Gastroesophageal sphincter (tissue), 4 donors: ENCODE measurements around the gene CMIP. TPM values are rescaled to one million over a fixed set of nuclear protein-coding genes. Genes with fewer than 3 reads are reported as not detected.

Experiments
- ATAC-seq: fragments of 150-250 bp; one replicate; pipeline ENCODE4 v1.9.1; 2016; ENCODE audit warnings: mild to moderate bottlenecking, moderate library complexity
- H3K27ac ChIP-seq, 4 donors: fragments of 200-600 bp; sonication (generic) in 3 of 4; 1 replicate in 3 of 4; 2 replicates in 1 of 4; pipeline ENCODE4 v1.5.1; 2016 to 2019
- H3K27me3 ChIP-seq: fragments of 200-600 bp; sonication (generic); one replicate; pipeline ENCODE4 v1.5.1; 2019
- H3K36me3 ChIP-seq, 2 donors: fragments of 200-600 bp; sonication (generic); one replicate each; pipeline ENCODE4 v1.5.1; 2019; ENCODE audit warnings: control low read depth in 1 of 2
- H3K4me1 ChIP-seq, 3 donors: fragments of 200-600 bp; sonication (generic); 1 replicate in 2 of 3; 2 replicates in 1 of 3; pipeline ENCODE4 v1.5.1; 2016 to 2019; ENCODE audit warnings: control low read depth in 2 of 3
- H3K4me3 ChIP-seq, 2 donors: fragments of 200-600 bp; sonication (generic); one replicate each; pipeline ENCODE4 v1.5.1; 2019; ENCODE audit warnings: mild to moderate bottlenecking in 1 of 2, moderate library complexity in 1 of 2
- H3K9me3 ChIP-seq, 3 donors: fragments of 200-600 bp; sonication (generic); one replicate each; pipeline ENCODE4 v1.5.1; 2017 to 2019; ENCODE audit warnings: control low read depth in 2 of 3
- CTCF ChIP-seq, 4 experiments: fragments of 200-600 bp in 2 of 4; fragments of 450-650 bp in 2 of 4; sonication (generic) in 1 of 4; IDR thresholded peaks; one replicate each; pipeline ENCODE4 v1.5.1; 2017 to 2019; ENCODE audit warnings: antibody characterized with exemption in 4 of 4, mild to moderate bottlenecking in 2 of 4, moderate library complexity in 2 of 4
- EP300 ChIP-seq: sonication (generic); formaldehyde crosslinking; IDR thresholded peaks from one replicate; pipeline ENCODE4 v1.6.1; 2017; ENCODE audit warnings: antibody characterized with exemption, mild to moderate bottlenecking
- POLR2A ChIP-seq, 2 donors: fragments of 450-650 bp; IDR thresholded peaks; one replicate each; pipeline ENCODE4 v1.6.1; 2017; ENCODE audit warnings: antibody characterized with exemption in 2 of 2, mild to moderate bottlenecking in 2 of 2, moderate library complexity in 1 of 2
- POLR2AphosphoS5 ChIP-seq: sonication (generic); formaldehyde crosslinking; IDR thresholded peaks from one replicate; pipeline ENCODE4 v1.6.1; 2017; ENCODE audit warnings: antibody characterized with exemption
- WGBS, 2 donors: methylation state at CpG; one replicate each; pipeline ENCODE4 v1.1.5; 2018; ENCODE audit warnings: low coverage in 1 of 2; 5-methylcytosine and 5-hydroxymethylcytosine counted together
- total RNA-seq, 4 donors: library from RNA; depleted of rRNA; stranded (reverse); fragments of >200 nt; gene quantifications; one replicate each; pipeline ENCODE4 v1.1.0, GENCODE V29; 2016

Gene CMIP
- total RNA-seq, 4 donors from 2014 or later: 13.4 to 24.0 (median 19.2) TPM

GRCh38 chr16:81550432-81550808, 105.8 kb downstream of the CMIP start:
- H3K36me3 ChIP-seq: no peaks in the 10 kb centered on the region
- H3K27ac ChIP-seq: no peak overlapping the region
- no peak for ATAC-seq
- no peaks in the 10 kb centered on the region for H3K9me3 ChIP-seq
- H3K4me3 ChIP-seq: no peak overlapping the region
- H3K27me3 ChIP-seq: no peaks in the 10 kb centered on the region
- 100% methylated on average over 1 of the region's 2 CpGs; no CpG with 5 or more reads in 1 of the 2 donors for WGBS, 2 donors
- peaks cover 0 to 32% (median 11%) of the 10 kb centered on the region in 3 donors for H3K4me1 ChIP-seq
- TF ChIP-seq CTCF (IDR thresholded peaks at IDR 0.05) (no peak), POLR2AphosphoS5 (no peak), EP300 (no peak), POLR2A (IDR thresholded peaks at IDR 0.05) (no peak)

DNA sequence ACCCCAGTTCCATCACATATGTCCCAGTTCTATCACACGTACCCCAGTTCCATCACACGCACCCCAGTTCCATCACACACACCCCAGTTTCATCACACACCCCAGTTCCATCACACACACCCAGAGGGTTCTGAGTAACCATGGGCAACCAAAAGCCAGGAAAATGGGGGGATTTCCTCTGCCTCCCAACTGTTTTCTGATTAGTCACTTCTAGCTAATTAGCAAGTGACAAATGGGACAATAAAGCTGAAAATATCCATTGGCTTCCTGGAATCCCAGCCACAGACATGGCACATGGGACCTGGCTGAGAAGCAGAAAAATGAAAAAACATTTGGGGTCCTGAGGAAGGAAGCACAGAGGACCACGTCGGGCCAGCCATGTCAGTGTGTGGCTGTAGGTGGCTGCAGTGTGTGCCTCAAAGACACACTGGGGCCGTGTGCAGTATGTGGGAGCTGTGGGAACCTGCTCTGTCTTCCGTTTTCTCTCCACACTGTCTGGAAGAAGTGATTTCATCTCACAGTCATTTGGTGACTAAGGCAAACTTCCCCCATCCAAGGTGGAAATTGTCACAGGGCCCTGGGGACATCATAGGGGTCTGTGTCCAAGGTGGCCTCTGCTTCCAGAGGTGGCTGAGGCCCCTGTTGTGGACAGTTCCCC, 106.7 kb downstream of the CMIP start:
- TF ChIP-seq EP300 (no peak), POLR2A (IDR thresholded peaks at IDR 0.05) (no peak), POLR2AphosphoS5 (no peak), CTCF (IDR thresholded peaks at IDR 0.05) (no peak)
- no peaks in the 10 kb centered on the region for H3K36me3 ChIP-seq
- ATAC-seq: no peak
- H3K4me1 ChIP-seq: peaks cover 0 to 32% (median 11%) of the 10 kb centered on the region in 3 donors
- peak overlapping the region in 1 of 4 donors; percentile 7 for H3K27ac ChIP-seq
- no peaks in the 10 kb centered on the region for H3K9me3 ChIP-seq
- 77 to 79% methylated on average over 5 to 6 of the region's 6 CpGs for WGBS, 2 donors
- H3K27me3 ChIP-seq: no peaks in the 10 kb centered on the region
- H3K4me3 ChIP-seq: no peak overlapping the region

GRCh38 chr16:81551821-81552304, 107.3 kb downstream of the CMIP start:
- Histone ChIP-seq H3K9me3 (no peaks in the 10 kb centered on the region), H3K27ac (peak overlapping the region in 2 of 4 donors; percentile 2 to 7), H3K4me3 (no peak overlapping the region), H3K4me1 (peaks cover 0 to 32% (median 11%) of the 10 kb centered on the region in 3 donors), H3K27me3 (no peaks in the 10 kb centered on the region), H3K36me3 (no peaks in the 10 kb centered on the region)
- WGBS, 2 donors: 56% methylated on average over 4 of the region's 11 CpGs; no CpG with 5 or more reads in 1 of the 2 donors
- ATAC-seq: no peak
- TF ChIP-seq POLR2A (IDR thresholded peaks at IDR 0.05) (no peak), POLR2AphosphoS5 (no peak), CTCF (IDR thresholded peaks at IDR 0.05) (no peak), EP300 (no peak)

- 86% methylated on average over 1 of the region's 1 CpG; no CpG with 5 or more reads in 1 of the 2 donors for WGBS, 2 donors
- H3K27me3 ChIP-seq: no peaks in the 10 kb centered on the region
- peak overlapping the region in 3 of 4 donors; percentile 54 to 69 (median 63) for H3K27ac ChIP-seq
- TF ChIP-seq POLR2AphosphoS5 (no peak), POLR2A (IDR thresholded peaks at IDR 0.05) (no peak), CTCF (IDR thresholded peaks at IDR 0.05) (no peak), EP300 (no peak)
- ATAC-seq: no peak
- H3K36me3 ChIP-seq: no peaks in the 10 kb centered on the region
- no peak overlapping the region for H3K4me3 ChIP-seq
- H3K4me1 ChIP-seq: peaks cover 0 to 32% (median 11%) of the 10 kb centered on the region in 3 donors
- H3K9me3 ChIP-seq: no peaks in the 10 kb centered on the region
Measured at GRCh38 chr16:81552743-81553079, 108.1 kb downstream of the CMIP start.
